GM21367 (cell line): ENCODE measurements around the gene ALX4.

ENCODE experiments used
- ATAC-seq: cut with Tn5 transposase; IDR thresholded peaks from one replicate; pipeline ENCODE4 v1.9.1; 2021; ENCODE audit not compliant: unreplicated experiment

The ALX4 gene

DNA sequence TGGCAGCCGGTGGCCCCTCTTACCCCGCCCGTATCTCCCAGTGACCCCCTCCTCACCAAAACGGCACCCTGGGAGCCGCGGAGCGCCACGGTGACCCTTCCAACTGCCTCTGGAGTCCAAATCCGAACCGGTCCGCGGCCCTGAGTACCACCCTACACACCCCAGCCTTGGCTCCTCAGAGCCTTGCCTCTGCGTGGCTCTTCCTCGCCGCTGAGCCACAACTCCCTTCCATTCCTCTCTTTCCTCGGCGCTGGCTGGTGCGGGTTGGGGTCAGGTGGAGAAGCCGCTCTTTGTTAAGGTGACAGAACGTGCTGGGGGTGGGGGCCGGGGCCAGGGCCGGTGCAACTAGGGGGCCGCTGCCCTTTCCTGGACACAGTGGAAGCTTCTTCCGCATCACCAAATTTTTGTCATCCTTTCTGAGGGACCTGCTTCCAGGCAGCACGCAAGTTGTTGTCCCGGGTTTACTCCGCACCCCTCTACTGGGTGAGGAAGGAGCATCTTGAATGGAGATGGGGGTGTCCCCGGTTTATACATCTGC is 6.5 kb downstream of the ALX4 start:
- no peak for ATAC-seq

DNA sequence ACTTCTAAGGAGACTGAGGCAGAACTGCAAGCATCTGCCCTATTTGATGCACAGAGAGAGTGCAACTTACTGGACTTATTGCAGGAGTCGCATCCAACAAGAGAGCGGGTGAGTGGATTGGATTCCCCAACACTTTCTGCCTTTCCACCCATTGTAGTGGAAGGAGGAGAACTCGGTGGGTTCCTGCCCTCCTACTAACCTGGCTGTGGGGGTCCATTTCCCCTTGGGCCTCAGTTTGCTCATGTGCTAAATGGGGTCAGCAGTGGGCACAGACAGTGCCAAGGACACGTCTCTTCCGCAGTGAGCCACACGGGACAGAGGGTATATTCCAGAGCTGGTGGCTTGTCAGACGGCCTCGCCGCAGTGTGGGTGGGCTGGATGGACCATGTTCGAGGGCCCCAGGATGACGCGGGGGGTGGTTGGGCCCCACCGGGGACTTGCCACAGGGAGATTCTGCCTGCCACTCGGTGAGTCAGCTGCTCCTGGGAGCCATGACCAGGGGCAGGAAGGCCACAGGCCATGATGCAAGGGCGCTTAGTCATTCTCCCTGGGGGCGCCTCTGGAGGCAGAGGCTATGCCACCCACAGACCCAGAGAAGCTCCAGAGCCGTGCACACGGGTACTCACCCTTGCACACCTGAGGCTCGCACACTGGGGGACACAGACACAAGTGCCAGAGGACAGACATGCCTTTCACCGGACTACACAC is 8.2 kb downstream of the ALX4 start:
- ATAC-seq = no peak

DNA sequence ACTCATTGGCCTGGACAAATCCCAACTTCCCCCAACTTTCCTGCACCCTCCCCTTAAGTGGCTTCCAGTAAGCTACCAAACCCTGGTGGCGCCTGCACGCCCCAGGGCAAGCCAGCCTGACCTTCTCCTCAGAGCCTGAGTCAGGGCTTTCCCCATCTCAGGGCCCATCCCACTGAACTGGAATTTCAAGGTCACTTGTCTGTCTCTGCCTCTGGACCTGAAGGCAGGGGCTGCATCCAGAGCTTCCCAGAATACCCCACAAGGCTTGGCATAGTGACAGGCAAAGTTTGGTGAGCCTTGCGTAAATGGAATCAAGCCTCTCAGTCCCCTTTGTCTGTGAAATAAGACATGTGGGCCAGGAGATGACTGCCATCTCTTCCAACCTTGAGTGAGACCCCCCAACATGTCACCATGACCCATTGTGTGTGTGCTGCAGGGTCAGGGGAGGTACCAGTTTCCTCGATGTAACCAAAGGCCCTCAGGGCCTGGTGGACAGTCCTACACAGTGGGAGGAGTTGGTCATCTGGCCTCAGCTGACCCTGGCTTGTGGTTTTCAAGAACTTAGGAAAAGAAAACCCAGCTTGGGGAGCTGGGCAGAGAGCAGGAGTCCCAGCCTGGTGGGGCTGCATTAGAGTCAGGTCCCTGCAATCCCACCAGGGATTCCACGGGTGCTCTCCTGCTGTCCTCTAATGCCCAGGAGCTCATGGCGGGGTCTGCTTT is 8.9 kb downstream of the ALX4 start:
- ATAC-seq = no peak

DNA sequence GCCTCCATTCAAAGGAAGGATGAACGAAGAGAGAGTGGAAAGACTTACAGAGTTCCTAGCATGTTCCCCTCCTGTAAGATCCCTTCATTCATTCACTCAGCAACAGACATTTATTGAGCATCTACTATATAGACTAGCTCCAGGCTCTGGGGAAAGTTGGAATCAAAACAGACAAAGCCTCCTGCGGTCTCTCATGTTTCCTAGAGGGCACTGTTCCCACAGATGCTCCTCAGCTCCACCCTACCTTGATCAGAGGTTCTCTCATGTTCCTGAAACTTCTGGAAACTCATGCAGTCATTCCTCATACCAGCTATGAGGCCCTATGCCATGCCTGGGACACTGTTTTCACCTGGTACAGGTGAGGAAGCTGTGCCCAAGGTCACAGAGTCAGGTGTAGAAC is 11.1 kb downstream of the ALX4 start:
- ATAC-seq = no peak

DNA sequence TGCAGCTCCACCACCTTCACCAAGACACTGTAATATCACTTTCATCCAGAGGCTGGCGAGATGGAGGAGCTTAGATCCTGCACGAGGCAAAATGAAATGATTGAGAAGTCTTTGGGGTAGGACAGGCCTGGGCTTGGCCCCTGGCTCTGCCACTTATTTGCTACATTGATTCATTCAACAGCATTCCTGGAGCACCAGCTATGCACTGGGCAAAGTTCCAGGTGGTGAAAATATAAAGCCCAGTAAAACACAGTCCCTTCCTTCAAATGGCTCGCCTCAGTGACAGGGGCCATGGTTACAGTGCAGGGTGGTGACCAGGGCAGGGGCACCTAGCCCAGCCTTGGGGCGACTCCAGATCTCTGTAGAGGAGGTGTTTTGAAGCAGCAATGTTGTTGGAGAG is 19.7 kb downstream of the ALX4 start:
- no peak for ATAC-seq

DNA sequence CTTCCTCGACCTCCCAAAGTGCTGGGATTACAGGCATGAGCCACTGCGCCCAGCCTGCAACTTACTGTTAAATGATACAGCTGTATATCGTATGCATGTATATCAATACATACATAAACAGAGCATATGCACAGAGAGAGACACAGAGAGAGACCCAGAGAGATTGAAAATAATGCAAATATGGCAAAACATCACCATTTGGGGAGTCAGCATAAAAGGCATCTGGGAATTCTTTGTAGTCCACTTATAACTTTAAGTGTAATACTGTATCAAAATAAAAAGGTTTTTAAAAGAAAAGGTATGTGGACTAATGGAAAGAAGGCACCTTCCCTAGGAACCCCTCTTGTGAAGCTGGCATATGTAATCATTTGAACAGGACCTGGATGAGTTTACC is 21.8 kb downstream of the ALX4 start:
- ATAC-seq = no peak

DNA sequence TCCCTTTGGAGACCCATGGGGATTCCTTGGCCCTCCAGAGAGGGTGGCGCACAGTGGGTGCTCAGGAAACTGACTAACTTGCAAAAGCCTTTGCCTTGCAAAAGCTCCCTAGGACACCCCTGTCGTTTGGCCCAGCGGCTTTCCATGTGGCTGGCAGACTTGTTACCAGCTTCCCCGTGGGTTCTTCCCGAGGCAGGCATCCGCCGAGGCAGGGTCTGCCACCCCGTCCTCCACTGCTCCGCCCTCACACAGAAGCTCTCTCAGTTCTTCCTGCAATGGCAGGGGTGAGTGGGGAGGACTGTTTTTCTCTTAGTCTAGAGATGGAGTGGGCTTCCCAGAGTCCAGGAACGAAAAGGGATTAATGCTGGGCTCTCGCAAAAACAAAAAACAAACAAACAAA is 23.0 kb downstream of the ALX4 start:
- ATAC-seq = no peak

DNA sequence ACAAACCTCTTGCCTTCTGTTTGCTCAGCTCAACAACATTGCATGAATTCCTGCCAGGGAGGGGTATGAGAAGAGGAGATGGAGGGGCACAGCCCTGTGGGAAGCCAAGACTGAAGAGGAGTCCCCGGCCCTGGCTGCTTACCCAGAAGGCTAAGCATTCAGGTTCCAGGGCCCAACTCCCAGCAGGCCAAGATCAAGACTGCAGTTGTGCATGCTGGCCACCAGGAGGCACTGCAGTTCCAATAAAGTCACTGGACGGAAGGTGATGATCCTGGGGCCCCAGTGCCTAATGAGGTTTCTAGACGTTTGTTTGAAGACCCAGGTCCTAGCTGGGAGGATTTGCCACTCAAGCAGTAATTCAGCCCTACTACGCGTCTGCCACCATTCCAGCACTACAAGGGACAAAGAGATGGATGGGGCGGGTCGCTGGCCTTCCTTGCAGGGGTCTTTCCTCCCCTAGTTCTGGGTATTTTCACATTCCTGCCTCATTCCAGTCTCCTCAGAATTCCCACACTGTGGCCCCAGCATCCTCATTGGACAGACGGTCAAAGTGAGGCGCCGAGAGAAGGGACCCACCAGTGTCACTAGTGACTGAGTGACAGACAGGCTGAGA is 23.6 kb downstream of the ALX4 start:
- ATAC-seq = no peak

DNA sequence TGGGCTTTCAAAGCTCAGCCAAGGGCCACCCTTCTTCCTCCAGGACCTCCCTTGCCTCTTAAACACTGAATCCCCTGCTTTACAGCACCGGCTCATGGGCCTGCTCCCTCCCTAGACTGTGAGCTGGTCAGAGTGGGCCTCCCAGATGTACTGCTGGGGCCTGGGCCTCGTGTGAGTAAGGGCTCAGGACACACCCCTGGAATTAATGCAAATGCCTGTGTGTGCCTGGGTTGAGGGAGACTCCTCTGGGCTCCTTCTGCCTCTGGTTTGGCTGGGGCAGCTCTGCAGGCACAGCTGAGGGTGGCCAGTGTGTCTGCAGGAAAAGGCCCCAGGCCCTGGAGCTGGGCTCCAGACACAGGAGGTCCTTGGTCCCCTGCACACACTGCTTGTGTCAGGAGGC is 24.2 kb downstream of the ALX4 start:
- ATAC-seq = no peak

DNA sequence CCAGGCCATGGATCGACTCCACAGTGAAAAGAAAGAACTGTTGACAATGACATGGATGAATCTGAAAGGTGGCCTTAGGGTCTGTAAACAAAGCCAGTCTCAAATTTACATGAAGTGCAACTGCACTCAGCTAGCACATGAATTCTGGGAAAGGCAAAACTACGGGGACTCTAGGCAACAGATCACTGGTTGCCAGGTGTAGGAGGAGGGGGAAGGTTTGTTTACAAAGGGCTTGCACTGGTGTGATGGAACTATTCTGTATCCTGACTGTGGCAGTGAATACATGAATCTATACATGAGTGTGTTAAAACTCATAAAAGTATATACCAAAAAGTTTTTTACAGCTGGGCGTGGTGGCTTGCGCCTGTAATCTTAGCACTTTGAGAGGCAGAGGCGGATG is 27.3 kb downstream of the ALX4 start:
- no peak for ATAC-seq

DNA sequence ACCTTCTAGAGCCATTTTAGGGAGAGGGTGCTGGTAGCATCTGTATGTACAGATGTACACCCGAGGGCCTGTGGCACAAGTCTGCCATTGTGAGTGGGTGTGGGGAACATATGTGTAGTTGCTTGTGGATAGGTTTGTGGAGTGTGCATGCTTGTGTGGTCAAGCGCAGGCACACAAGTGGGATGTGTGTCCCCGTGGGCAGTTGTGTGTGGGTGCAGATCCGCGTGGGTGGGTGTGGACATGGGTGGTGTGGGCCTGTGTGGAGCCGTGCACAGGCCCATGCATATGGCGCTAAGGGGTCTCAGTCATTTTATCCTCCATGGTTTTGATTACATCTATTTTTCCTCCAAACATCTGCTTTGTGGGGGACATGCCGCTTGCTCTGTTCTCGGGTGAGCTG is 28.8 kb downstream of the ALX4 start:
- no peak for ATAC-seq

DNA sequence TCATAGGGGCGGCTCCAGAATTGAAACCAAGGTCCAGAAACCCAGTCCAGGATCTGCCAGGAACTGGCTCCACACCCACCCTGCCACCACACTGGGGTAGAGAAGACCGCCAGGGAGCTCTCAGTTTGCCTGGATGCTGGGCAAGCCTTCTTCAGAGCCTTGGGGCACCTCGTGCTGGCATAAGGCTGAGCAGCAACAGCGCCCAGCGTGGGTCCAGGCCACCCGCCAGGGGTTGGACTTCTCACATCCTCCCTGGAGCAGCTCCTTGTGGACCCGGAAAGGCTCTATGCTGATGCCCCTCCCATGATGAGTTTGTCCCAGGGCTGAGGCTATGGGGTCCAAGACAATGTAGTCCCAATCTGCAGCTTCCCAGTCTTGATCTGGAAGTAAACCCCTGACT is 29.7 kb downstream of the ALX4 start:
- ATAC-seq = no peak

DNA sequence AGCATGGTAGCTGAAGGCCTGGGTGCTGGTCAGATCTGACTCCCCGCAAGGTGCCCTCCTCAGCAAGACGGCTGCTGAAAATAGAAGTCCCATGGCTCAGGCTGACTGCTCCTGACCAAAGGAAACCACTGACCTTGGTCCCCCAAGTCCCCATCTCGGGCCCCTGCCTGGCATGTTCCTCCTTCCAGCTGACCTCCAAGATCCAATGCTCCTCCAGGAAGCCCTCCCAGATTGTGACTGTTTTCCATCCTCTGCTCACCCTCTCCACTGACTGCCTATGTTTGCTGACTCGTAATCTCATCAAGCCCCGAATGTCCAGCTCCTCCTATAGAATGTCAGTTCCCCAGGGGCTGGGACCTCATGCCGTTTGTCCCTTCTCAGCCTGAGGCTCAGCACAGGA is 30.5 kb downstream of the ALX4 start:
- ATAC-seq = no peak

DNA sequence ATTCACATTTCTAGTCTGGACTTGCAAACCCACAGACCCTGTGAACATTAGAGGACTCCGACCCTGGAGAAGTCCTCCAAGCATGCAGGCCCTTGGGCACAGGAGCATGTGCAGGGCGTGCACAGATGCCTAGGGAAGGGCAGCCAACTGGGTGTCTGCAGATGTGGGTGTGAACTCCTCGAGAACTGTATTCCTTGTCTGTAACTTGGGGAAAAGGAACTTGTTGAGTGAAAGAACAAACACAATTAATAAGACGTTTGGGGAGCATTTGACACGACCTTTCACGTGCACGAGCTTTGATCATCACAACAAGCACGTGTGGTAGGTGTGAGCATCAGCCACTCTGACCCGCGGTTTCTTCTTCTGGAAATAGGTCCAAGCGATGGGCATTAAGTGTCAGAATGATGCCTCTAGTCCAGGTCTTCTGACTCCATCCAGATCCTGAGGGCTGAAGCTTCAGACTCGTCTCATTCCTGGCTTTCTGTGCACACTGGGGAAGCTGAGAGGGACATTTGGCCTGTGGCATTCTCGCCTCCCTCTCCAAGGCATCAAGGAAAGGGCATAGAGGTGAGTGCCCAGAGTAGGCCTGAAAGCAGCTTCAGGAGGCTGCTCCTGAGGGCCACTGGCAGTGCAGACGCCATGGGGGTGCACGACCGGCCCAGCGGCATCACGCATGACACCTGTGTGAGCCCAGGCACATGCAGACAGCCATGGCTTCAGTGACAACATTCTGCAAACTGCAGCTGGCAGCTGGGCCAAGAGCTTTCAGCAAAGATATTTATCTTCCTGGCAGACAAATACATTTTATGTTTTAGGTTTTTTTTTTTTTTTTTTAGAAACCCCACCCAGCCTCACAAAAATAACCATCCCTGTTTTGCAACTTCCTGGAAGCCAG is 32.5 kb downstream of the ALX4 start:
- ATAC-seq = no peak

DNA sequence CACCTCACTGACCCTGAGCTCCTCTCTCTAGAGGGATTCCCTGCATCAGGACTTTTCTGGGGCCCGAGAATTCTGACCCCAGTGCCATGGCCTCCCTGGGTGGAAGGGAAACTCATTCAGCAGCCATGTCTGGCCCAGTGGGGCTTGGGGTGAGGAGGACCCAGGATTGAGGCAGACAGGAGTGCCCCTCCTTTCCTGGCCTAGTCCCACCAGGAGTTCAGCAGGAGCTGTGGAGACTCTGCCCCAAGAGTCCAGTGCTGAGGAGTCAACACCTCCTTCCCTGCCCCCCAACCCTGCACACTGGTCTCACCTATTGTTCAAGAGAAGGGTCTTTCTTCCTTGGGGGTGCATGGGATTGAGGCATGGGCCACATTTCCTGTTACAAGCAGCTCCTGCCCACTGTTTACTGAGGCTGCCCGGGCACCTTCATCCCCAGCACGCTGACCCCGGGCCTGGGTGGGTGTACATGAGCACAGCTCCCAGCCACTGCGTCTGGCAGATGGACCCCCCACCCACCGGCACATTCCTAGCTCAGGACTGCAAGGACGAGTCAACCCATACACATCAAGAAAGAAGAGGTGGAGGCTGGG is 33.9 kb downstream of the ALX4 start:
- ATAC-seq = no peak

DNA sequence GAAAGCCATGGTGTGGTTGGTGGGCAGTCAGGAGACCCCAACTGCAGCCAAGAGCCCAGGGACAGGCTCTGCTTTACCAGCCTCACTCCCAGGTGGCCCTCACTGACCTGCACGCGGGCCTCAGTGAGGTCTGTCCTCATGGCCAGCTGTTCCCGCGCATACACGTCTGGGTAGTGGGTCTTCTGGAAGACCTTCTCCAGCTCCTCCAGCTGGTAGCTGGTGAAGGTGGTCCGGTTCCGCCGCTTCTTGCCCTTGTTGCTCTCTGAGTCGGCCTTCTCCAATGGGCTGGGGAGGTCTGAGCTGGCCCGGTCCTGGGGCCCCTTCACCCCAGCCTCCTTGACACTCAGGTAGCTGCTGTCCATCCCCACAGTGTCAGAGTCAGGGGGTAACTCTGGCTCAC is 34.7 kb downstream of the ALX4 start:
- no peak for ATAC-seq

DNA sequence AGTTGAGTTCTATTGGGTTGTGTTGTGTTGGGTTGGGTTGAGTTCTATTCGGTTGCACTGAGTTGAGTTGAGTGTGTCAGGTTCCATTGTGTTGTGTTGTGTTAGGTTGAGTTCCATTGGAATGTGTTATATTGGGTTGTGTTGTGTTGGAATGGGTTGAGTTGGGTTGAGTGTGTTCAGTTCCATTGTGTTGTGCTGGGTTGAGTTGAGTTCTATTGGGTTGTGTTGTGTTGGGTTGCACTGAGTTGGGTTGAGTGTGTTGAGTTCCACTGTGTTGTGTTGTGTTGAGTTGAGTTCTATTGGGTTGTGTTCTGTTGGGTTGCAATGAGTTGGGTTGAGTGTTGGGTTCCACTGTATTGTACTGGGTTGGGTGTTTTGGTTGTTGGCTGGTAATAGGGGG is 35.5 kb downstream of the ALX4 start:
- ATAC-seq = no peak

DNA sequence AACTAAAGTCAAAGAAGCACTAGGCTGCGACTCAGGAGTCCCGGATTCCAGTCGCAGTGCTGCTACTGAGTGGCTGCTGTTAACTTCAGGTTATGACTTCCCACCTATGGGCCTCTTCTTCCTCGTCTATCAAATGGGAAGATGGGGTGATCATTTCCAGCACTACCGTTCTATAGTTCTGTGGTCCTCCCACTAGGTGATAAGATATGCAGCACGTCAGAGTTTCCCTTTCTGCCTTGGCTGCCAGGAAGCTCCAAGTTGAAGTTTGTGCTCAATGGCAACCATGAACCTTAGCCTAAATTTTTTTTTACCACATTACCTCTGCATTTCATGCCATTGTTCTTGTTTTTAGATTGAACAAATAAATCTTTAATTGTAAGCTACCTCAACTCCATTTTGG is 38.7 kb downstream of the ALX4 start:
- no peak for ATAC-seq

DNA sequence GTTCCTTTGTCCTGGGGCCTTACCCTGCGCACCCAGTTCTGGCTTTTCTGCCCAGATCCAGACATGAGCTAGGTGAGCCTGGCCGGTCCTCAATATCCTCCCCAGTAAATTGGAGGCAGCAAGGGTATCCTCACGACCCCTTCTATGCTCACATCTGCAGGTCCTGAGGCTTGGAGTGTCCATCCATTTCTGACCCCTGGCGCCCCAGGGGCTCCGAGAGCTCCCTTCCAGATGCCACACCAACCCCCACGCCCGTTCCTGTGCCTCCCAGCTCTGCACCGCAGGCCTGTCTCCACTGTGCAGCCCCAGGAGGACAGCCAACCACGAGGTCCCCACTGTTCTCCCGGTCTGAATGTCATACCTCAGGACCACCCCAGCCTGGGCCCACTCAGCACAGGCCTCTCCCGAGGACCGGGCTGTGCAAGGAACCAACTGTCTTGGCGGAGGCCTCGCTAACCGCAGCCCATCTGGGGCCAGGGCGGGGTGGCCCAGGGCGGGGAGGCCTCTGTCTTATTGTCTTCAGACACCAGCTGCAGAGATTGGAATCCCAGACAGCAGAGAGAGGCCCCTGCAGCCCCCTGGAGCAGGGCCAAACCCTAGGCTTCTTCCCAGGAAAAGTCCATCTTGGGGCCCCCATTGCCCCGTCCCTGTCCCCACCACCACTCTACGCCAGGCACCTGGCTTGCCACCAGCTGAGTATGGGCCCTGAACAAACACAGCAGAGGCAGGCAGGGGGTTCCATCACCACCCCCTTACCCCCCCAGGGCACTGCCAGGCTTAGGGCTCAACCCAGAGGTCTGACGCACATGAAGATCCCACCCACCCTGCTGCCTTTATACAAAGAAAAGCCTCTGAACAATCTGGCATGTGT is 39.3 kb downstream of the ALX4 start:
- ATAC-seq = no peak
